SJSA1 (cell line): ENCODE data around the gene SLITRK4. TPM values are rescaled to one million over a fixed set of nuclear protein-coding genes. Genes with fewer than 3 reads are reported as not detected.

Experiments used
- DNase-seq, 2 experiments: peaks; one replicate each; pipeline ENCODE4 v3.0.0-alpha.2; 2015 to 2020; ENCODE audit warnings: low spot score in 2 of 2, low read depth in 1 of 2
- H3K27ac ChIP-seq: fragments of 250-450 bp; sonication (Bioruptor Pico); 2 replicates; pipeline ENCODE4 v1.5.1; 2020; ENCODE audit warnings: mild to moderate bottlenecking, moderate library complexity
- H3K27me3 ChIP-seq: fragments of 250-450 bp; sonication (Bioruptor Pico); replicated peaks from 2 replicates; pipeline ENCODE4 v1.5.1; 2020; ENCODE audit warnings: mild to moderate bottlenecking, moderate library complexity
- H3K36me3 ChIP-seq: fragments of 250-450 bp; sonication (Bioruptor Pico); 2 replicates; pipeline ENCODE4 v1.5.1; 2020; ENCODE audit warnings: mild to moderate bottlenecking
- H3K4me1 ChIP-seq: fragments of 250-450 bp; sonication (Bioruptor Pico); replicated peaks from 2 replicates; pipeline ENCODE4 v1.6.1; 2021; ENCODE audit warnings: mild to moderate bottlenecking
- H3K4me3 ChIP-seq: fragments of 250-450 bp; sonication (Bioruptor Pico); 2 replicates; pipeline ENCODE4 v1.5.1; 2020; ENCODE audit warnings: mild to moderate bottlenecking
- H3K9me3 ChIP-seq: fragments of 250-450 bp; sonication (Bioruptor Pico); replicated peaks from 2 replicates; pipeline ENCODE4 v1.5.1; 2020; ENCODE audit warnings: mild to moderate bottlenecking
- total RNA-seq: library from RNA; depleted of rRNA; stranded (reverse); fragments of >200 nt; shearing (Covaris generic); gene quantifications from 2 replicates; pipeline ENCODE4 v1.2.3, GENCODE V29; 2014; rRNA removed

The SLITRK4 gene
- total RNA-seq, 1 experiment from 2014 or later = not detected

DNA sequence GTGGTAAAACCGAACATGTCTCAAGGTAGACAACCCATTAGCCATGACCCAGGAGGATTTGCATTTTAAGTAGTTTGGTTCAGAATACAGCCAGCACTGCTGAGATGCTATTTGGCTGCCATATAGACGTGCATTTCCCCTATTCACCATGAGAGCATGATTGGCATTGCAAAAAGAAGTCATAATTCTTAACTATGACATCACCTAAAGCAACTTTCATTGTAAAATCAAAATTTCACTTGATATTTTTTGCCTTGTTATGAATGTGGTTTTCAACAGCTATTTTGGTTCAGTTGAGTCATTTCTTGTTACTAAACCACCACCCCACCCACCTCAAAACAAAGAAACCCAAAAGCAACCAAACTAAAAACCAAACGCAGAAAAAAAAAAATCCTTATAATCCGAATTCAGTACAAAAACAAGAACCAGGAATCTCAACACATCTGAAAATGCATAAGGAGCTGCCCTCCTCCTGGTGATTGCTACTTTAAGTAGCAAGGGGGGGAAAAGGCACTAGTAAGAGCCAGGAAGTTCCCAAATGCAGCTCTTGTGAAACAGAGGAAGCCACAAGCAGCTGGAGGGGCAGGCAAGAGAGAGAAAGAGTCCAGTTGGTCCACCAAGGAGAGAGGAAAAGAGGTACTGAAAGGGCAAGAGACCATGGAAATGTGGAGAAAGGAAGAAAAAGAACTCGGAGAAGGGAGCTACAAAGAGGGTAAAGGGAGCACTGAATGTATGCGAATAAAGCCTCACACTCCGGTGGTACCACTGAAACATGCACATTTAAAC lies 3.1 kb downstream of the SLITRK4 start:
- Histone ChIP-seq H3K4me1 (no peaks in the 10 kb centered on the region), H3K27me3 (no peaks in the 10 kb centered on the region), H3K36me3 (no peaks in the 10 kb centered on the region), H3K27ac (no peak overlapping the region), H3K4me3 (no peak overlapping the region), H3K9me3 (no peaks in the 10 kb centered on the region)
- DNase-seq = no peak

DNA sequence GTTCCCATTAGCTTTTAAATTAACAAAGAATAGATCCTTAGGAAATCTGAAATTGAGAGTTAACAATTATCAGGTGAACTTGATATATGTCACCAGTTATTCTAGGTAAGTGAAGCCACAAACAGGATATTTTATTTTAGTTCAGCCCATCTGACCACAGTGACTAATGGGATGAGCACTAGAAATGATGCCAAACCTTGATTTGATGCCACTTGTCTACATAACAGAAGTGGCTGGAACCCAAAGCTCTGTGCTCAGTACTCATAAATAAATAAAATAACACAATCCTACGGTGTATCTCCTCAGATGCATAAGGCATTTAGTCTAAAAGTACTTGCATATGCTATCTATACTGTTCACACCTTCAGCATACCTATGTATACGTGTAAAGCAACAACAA lies 12.2 kb downstream of the SLITRK4 start:
- Histone ChIP-seq H3K27me3 (no peaks in the 10 kb centered on the region), H3K4me1 (no peaks in the 10 kb centered on the region), H3K36me3 (no peaks in the 10 kb centered on the region), H3K9me3 (no peaks in the 10 kb centered on the region), H3K4me3 (no peak overlapping the region), H3K27ac (no peak overlapping the region)
- DNase-seq = no peak

DNA sequence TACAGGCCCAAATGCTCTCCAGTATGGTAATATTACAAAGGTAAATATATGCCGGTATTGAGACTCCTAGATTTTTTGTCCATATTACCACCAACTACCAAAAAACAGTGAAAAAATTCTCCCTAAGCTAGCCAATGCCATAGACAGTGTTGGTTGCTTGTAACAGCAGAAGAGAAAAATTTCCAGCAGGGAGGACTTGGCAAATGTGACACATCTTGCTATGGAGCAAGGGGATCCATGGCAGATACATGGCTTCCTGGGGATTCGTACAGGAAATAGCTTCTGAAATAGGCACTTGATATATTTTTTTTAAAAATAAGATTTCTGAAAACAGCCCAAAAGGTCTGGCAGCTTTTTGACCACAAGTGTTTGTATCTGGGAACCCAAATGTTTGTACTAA lies 14.6 kb downstream of the SLITRK4 start:
- Histone ChIP-seq H3K4me3 (no peak overlapping the region), H3K36me3 (no peaks in the 10 kb centered on the region), H3K27me3 (no peaks in the 10 kb centered on the region), H3K4me1 (no peaks in the 10 kb centered on the region), H3K27ac (no peak overlapping the region), H3K9me3 (no peaks in the 10 kb centered on the region)
- no peak for DNase-seq

DNA sequence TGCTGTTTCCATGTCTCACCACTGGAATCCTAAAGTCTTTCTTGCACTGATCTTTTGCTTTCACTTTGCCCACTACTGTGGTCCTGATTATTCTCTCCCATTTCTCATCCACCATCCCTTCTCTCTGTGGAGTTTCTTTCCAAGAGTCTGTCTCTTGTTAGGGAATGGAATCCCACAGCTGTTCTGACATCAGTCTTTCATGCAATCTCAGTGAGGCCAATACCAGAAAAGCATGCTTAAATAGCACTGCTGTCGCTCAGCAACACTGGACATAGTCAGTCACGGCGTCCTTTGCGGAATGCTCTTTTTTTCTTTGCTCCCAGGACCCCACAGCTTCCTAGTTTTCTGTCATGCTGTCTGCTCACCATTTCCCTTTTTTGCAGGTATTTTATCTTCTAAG lies 20.1 kb downstream of the SLITRK4 start:
- Histone ChIP-seq H3K27me3 (no peaks in the 10 kb centered on the region), H3K9me3 (no peaks in the 10 kb centered on the region), H3K4me1 (no peaks in the 10 kb centered on the region), H3K4me3 (no peak overlapping the region), H3K27ac (no peak overlapping the region), H3K36me3 (no peaks in the 10 kb centered on the region)
- no peak for DNase-seq

DNA sequence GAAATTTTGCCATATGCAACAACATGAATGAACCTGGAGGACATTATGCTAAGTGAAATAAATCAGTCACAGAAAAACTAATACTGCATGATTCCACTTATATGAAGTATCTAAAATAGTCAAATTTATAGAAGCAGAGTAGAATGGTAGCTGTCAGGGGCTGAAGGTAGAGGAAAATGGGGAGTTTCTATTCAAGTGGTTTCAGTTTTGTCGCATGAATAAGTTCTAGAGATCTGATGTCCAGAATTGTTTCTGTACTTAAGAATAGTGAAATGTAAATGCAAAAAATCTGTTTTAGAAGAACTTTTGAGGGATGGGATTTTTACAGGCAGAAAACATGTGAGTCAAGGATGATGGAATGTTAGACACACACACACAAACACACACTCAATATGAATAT lies 34.1 kb downstream of the SLITRK4 start:
- H3K27me3 ChIP-seq = no peaks in the 10 kb centered on the region
- H3K4me3 ChIP-seq = no peak overlapping the region
- no peaks in the 10 kb centered on the region for H3K9me3 ChIP-seq
- H3K27ac ChIP-seq = no peak overlapping the region
- no peaks in the 10 kb centered on the region for H3K36me3 ChIP-seq
- DNase-seq = no peak
- no peaks in the 10 kb centered on the region for H3K4me1 ChIP-seq

DNA sequence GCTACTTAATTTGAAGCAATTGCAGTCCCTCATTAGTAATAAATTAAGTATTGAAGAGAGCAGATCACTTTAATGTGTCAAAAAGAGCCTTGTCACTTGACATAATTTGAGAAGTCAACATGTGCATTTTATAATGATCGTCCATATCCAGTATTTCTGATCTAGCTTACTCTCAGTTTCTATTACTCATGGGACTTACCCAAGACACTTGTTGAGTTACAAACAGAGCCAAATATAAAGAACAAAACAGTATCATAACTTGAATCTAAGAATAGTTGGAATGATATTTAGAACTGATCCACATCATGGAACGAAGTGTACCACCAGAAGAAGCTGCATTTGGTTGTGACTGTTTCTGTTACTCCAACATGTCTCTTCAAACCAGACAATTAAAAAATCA lies 54.7 kb downstream of the SLITRK4 start:
- Histone ChIP-seq H3K36me3 (no peaks in the 10 kb centered on the region), H3K9me3 (no peaks in the 10 kb centered on the region), H3K27me3 (no peaks in the 10 kb centered on the region), H3K4me3 (no peak overlapping the region), H3K27ac (no peak overlapping the region), H3K4me1 (no peaks in the 10 kb centered on the region)
- DNase-seq = no peak

DNA sequence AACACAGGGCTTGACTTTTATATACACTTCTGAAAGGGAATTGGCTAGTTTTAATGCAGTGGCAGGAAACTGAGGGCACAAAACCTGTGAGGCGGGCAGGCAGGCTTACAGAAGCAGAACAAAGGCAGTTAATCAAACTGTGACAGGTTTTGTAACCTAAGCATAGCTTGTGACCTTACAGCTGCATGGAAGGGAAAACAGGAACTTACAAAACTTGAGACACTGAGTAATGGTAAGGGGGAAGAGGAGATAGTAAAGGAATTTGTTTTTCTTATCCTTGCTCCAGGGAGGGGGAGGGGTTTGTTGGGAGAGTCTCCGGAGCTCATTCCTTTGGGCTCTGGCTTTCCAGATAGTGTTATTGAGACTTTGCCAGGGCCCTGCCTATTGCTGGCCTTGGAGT lies 55.6 kb downstream of the SLITRK4 start:
- H3K36me3 ChIP-seq = no peaks in the 10 kb centered on the region
- no peak for DNase-seq
- no peaks in the 10 kb centered on the region for H3K9me3 ChIP-seq
- no peak overlapping the region for H3K4me3 ChIP-seq
- no peaks in the 10 kb centered on the region for H3K27me3 ChIP-seq
- H3K4me1 ChIP-seq = no peaks in the 10 kb centered on the region
- H3K27ac ChIP-seq = no peak overlapping the region

Other genes with a start within 250 kb of the SLITRK4 start
- gene SPANXN3, start 118.6 kb downstream of the SLITRK4 start, total RNA-seq = not detected in 2 replicates
- not detected in 2 replicates for gene SPANXN2, start 84.7 kb upstream of the SLITRK4 start, total RNA-seq
- not detected in 2 replicates for gene UBE2NL, start 248.0 kb upstream of the SLITRK4 start, total RNA-seq